Esophagus mucosa (tissue), 1 donor: ENCODE data around the gene ATF2. TPM values are rescaled to one million over a fixed set of nuclear protein-coding genes. Genes with fewer than 3 reads are reported as not detected.
"Not testable (repeated sequence)": the region's sequence is repeated elsewhere in the genome, so short reads cannot be mapped to it uniquely, and the experiment has no call there.

ENCODE experiments used
- ATAC-seq: fragments of 200-7000 bp; cut with Tn5 transposase; one replicate; pipeline ENCODE4 v1.9.1; 2020
- total RNA-seq: library from RNA; stranded (reverse); gene quantifications from one replicate; pipeline ENCODE4 v1.2.4, GENCODE V29; 2023
- donor health status: DM: yes; HTN: yes; CAD: no.

ATF2 gene
- total RNA-seq, 1 donor from 2014 or later: 18.2 TPM

DNA sequence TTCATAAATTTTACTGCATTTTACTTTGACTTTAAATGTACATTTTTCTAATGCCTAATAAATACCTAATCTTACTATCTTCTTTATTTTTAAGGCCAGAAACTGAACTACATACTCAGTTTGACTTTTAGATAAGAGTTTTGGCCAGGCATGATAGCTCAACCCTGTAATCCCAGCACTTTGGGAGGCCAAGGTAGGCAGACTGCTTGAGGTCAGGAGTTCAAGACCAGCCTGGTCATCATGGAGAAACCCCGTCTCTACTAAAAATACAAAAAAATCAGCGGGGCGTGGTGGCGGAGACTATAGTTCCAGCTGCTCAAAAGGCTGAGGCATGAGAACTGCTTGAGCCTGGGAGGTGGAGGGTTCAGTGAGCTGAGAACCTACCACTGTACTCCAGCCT is 9.1 kb downstream of the ATF2 start:
- ATAC-seq: no peak

DNA sequence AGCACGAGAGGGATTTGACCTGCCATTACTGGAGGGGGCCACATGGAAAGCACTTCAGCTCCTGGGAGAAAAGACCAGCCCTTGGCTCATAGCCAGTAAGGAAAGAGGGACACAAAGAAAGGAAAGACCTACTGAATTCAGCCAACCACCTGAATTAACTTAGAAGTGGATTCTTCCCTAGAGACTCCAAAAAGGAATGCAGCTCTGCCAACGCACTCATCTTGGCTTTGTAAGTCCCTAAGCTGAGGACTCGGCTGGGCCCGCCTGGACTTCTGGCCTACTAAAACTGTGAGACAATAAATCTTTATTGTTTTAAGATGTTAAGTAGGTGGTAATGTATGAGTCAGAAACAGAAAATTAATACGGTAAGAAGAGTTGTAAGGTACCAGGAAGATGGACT is 11.5 kb downstream of the ATF2 start:
- ATAC-seq: no peak

DNA sequence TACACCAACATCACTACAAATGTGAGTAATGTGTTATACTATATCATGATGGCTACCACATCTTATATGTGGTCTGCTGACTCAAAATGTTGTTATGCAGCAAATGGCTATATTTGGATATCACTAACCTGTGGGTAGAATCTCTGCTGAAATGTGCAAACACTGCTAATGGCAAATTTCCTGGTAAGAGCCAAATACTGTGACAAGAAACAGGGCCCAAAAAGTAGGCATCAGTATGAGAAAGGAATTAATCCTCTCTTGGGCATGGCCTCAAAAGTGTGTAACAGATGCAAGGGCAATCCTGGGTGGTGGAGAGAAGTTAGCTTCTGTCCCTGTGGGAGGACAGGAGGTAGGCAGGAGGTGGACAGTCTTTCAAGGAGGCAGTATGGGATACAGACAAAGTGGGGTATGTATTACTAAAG is 13.3 kb downstream of the ATF2 start:
- ATAC-seq: no peak

DNA sequence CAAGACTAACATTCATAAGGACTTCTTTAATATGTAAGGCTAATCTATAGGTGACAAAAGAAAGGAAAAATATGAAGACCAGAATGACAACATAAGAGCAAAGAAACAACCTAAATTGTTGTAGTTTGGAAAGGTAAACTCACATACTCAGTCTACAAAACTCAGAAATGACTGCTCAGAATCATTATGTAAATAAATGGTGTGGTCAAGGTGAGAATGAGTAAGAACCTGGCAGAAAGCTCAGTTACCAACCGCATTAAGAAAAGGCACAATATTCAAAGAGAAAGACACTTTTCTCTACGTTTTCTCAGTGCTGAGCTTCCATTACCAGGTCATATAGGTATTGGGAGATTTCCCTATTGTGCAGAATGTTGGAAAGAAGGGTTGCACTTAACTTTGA is 15.8 kb downstream of the ATF2 start:
- ATAC-seq: no peak

DNA sequence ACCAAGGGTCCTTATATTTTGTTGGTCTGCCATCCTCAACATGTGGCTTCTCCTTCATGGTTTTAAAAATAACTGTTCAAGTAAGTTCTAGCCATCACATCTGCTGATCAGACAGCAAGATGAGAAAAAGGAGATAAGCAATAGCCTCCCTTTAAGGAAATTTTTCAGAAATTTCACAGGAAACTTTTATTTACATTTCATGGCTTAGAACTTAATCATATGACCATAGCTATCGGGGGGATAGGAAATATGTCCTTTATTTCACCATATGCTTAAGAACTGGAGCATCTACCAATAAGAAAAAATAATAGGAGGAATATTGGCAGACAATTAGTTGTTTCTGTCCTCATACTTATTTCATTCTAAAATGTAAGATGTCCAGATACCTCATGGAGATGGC is 16.2 kb downstream of the ATF2 start:
- no peak for ATAC-seq

DNA sequence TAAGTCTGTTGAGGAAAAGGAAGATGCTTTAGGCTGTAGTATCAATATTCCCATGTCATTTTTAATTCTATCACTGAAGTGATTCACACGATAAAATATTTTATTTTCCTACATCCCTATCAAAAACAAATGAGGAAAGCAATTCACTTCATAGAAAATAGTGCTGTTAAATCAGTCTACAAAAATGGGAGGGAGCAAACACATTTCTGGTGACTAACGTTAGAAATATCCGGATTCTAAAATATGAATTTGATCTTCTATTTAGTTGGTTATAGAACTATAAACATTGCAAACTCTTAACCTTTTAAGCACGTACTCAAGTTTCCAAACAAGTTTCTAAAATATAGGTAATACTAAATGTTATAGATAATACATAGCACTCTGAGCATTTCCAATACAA is 20.8 kb downstream of the ATF2 start:
- no peak for ATAC-seq

DNA sequence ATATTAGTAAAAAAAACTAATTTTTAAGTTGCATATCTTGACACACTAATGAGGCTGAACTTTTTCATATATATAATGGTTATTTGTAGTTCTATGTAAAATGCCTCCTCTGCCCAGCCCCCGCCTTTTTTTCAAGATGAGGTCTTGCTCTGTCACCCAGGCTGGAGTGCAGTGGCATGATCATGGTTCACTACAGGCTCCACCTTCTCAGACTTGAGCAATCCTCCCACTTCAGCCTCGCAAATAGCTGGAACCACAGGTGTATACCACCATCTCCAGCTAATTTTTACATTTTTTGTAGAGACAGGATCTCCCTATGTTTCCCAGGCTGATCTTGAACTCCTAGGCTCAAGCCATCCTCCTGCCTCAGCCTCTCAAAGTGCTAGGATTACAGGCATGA is 24.3 kb downstream of the ATF2 start:
- ATAC-seq: no peak

DNA sequence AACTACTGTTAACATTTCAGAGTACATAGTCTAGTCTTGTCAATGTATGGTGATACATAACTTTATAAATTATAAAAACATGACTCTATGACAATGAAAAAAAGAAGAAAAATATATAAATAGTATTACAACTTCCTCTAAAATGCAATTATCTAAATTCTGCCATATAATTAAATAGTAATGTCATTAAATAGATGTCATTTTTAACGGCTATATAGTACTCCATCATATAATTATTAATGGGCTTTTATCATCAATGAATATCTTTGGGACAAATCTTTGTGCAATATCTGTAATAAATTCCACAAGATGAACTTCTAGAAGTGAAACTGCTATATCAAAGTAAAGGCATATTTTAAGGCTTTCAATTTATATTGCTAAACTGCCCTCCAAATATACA is 24.8 kb downstream of the ATF2 start:
- ATAC-seq: no peak

DNA sequence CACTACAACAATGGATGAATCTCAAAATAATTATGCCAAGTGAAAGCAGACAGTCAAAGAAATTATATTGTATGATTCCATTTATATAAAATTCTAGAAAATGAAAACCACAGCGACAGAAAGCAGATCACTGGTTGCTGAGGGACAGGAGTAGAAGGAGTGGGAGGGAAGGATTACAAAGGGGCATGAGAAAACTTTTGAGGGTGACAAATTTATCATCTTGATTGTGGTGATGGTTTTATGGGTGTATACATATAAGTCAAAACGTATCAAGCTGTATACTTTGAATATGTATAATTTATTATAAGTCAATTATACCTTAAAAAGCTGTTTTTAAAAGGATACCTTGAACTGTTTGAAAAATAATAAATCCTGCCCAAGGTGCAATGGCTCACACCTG is 27.7 kb downstream of the ATF2 start:
- no peak for ATAC-seq

DNA sequence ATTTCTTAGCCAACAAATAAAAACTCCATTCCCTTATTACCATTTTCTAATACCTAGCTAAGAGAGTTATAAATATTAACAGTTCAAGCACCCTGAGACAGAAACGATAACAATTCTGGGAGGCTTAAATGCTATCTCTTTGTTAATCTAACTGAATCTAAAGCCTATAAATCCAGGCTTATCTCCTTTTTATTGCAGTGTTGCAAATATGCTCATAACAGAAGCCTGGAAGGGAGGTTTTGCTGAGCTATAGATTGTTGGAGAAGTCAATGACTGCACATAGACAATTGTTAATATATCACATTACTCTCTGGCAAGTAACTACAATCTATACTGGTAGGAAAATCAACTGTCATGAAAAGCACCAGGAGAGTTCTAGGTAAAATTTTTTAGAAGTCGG is 30.2 kb downstream of the ATF2 start:
- ATAC-seq: no peak

DNA sequence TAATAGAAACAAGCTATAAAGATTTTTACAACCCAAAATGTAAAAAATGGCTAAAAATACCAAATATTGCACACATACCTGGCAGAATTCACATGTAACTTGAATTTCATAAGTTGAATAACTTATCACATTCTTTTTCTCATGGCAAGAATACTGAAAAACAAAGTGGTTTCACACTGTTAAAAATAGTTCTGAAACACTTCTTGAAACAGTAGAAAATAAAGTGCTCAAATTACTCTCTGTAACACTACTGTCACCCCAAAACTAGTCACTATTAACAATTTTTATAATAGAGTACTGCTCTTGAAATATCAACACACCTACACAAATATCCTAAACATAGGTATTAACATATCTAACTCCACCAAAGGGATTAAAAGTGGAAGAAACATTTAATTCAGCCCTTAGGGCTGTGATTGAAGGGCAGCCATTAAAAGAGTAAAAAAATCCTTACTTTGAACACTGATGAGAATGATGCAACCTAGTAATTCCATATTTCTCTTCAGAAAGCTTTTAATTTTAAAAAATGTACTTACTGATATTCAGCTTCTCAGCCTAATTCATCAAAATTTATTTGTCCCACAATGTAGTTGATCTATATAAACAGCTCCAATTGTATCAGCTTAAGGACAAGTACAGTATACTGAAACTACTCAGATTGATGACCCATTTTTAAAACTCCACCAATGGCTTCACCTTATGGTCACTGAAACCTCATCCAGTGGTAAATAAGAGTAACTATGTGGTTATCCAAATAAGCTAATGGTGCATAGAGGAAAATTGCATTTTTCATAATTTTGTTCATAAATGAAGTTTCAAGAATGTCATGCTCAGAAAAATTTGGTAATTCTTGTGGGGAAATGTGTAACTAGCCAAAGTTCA is 31.4 kb downstream of the ATF2 start:
- no peak for ATAC-seq

DNA sequence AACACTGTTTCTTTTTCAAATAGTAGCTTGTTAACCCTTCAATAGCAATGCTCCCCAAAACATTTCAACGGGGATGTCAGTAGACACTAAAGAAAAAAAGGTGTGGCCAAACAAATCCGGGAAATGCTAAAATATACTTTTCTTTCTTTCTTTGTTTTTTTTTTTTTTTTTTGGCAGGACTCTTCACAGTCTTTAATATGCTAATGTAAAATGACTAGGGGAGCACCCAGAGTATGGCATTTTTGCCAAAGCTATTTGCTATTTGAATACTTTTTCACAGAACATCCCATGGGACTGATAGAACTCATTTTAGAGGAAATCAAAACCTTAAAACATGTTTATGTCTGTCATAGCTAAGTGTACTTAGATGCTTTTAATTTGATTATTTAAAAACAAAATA is 32.1 kb downstream of the ATF2 start:
- no peak for ATAC-seq

DNA sequence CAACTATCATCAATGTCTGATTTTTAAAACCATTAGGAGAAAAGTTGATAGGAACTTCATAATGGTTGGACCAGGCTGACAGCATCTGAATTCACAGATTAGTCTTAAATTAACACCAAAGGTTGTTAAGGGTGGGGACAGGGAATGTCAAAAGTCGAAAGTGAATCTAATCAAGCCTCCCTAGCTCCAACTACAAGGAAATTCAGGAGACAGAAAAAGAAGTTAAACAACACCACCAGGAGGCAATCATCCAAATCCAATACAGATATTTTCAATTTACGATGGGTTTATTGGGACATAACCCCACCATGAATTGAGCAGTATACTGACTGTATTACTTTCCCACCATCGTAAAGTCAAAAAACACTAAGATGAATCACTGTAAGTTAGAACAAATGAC is 32.8 kb downstream of the ATF2 start:
- ATAC-seq: no peak

DNA sequence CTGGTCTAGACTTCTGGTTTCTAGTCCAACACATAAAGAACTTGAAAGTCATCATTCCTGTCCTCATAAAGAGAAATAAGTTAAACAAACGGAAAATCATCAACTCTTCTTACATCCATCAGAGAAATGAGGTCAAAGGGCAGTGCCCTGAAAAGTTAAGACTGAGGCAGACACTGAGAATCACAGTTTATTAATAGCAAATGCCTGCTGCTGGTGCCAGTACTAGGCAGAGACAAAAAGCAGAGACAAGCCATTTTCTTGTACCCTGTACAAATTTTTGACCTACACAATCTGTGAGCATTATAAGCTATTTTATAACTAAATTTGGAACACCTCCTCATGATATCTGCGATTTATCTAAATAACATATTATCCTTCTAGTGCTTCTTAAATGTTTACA is 36.8 kb downstream of the ATF2 start:
- ATAC-seq: no peak

DNA sequence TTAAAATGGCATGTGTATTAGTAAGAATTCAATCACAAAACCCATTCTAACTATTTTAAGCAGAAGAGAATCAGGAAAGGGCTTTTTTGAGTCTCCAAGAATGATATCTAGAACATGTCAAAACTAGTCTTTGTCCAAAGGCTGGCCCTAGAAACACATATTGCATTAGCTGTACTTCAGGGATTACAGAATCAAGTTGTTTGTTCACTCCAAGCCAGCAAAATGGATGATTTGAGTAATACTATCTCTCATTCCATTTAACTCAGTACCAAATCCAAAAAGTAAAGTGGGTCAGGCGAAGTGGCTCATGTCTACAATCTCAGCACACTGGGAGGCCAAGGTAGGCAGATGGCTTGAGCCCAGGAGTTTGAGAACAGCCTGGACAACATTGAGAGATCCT is 41.3 kb downstream of the ATF2 start:
- ATAC-seq: peak; percentile 49

DNA sequence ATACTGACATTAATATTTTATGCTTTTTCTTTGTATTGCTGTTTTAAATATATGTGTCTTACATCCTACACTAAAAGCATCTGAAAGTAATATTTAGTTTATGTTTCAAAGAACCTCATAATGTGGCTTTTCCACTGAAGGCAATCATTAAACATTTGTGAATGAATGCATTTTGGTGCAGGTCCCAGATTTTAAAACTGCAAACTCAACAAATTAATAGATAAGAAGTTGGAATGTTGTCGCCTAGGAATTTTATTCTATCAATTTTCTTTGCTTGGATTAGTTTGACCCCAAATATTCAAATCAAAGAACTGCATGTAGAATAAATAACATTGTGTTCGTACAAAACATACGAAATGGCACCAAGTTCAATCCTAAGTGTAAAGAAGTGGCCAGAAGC is 44.7 kb downstream of the ATF2 start:
- ATAC-seq: no peak

DNA sequence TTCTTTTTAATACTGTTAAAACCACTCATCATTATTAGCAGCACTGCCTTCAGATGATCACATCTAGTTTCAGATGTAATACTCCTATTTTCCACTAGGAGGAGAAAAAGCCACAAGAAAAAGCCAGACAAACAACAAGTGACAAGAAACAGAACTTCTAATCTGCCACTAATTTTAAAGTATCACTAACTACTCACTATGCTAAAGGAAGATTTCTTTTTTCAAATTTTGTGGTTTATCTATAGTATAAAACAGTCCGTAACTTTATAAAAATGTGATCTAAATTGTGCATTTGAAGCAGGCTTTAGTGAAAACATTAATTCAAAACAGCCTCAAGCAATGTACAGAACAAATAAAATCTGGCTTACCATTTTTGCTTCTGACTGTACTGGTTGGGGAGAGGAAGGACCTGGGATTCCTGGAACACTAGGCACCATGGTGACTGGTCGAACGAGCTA is 56.8 kb downstream of the ATF2 start:
- ATAC-seq: peak; percentile 52

DNA sequence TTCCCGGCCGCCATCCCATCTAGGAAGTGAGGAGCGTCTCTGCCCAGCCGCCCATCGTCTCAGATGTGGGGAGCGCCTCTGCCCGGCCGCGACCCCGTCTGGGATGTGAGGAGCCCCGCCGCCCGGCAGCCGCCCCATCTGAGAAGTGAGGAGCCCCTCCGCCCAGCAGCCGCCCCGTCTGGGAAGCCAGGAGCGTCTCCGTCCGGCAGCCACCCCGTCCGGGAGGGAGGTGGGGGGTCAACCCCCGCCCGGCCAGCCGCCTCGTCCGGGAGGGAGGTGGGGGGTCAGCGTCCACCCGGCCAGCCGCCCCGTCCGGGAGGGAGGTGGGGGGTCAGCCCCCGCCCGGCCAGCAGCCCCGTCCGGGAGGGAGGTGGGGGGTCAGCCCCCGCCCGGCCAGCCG is 59.9 kb downstream of the ATF2 start:
- not testable (repeated sequence) for ATAC-seq

DNA sequence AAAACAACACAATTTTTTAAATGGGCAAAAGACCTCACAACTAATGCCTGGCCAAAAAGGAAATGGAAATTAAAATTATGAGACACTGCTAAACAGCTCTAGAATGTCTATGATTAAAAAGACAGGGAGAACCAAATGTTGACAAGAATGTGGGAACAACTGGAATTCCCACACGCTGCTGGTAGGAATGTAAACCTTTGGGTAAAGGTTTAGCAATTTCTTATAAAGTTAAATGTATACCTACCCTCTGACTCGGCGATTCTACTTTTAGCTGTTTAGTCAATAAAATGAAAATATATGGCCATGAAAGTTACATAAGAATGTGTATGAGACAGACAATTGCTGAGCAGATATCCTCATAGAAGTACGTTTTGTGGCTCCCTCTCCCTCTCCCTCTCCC is 60.9 kb downstream of the ATF2 start:
- ATAC-seq: no peak

DNA sequence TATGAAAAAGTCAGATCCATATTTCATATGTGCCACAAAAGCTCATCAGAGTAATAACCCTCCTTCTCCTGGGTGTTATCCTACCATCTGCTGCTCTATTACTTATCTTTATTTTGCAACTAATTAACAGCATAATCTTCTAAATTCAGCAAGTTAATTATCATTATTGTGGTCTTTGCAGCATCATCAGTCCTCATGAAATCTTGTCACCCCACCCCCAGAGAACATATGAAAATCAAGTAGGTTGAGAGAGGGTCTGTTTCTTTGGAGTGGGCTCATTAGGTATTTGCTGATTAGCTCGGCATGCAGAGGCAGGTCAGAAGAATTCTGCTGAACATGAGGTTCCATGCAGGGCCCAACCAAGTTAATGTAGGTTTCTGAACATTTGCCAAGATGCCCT is 64.8 kb downstream of the ATF2 start:
- ATAC-seq: no peak

DNA sequence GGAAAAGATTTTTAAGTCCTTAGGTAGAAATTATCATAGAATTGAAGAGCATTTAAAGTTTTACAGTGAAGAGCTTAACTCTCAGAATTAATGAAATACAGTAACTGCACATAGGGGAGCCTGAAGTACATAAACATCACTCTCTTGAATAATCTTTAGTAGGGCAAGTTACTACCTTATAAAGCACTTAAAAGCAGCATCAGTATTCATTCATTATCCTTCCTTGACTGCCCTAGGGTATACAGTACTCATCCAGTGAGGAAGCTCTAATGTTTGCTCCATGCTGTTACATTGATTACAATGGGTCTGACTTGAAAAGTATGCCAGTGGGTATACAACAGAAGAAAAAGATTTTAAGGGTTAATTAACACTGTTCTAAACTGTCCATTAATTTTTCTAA is 66.5 kb downstream of the ATF2 start:
- no peak for ATAC-seq

DNA sequence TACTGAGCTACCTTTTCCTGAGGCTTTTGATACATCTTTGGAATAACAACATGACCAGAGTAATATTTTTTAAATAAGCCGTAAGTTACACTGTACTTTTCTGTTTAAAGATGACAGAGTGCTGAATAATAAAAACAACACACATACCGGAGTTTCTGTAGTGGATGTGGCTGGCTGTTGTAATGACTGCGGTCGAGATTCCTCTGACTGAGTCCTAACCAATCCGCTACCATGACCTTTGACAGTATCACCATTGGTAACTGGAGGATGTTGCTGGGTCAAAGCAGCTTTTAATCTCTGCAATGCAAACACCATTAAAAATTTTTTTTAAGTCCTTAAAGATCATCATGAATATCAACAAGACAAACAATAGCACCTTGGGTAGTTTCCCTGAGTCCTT is 70.7 kb downstream of the ATF2 start:
- ATAC-seq: no peak

DNA sequence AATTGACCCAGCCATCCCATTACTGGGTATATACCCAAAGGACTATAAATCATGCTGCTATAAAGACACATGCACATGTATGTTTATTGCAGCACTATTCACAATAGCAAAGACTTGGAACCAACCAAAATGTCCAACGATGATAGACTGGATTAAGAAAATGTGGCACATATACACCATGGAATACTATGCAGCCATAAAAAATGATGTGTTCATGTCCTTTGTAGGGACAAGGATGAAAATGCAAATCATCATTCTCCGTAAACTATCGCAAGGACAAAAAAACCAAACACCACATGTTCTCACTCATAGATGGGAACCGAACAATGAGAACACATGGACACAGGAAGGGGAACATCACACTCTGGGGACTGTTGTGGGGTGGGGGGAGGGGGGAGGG is 83.9 kb downstream of the ATF2 start:
- not testable (repeated sequence) for ATAC-seq

DNA sequence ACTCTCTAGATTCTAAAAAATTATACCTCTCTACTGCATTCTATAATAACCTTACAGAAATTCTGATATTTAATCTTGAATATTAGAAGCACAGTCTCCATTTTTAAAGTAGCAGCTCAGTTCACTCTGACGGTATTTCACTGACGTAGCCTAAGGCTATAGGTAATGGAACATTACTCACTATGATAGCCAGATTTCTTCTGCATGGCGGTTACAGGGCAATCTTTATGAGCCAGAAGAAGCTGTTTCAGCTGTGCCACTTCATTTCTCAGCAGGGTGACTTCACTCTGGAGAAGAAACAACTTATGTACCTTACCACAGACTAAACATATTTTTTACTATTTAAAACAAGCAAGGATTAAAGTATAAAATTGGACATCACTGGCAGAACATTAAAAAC is 87.5 kb downstream of the ATF2 start:
- no peak for ATAC-seq

DNA sequence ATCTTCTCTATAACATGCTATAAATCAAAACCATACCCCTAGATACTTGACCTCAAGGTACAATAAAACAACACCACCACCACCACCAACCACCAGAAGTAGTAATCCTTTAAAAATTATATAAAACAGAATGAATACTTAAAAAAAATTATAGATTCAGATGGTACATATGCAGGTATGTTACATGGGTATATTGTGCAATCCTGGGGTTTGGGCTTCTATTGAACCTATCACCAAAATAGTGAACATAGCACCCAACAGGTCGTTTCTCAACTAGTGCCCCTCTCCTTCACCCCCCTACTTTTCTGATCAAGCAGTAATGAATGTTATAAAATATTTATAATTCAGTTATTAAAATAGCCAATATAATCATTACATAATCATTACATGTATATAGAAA is 91.7 kb downstream of the ATF2 start:
- ATAC-seq: no peak
